SK-MEL-5 (cell line): ENCODE data around the gene DOC2B. TPM values are rescaled to one million over a fixed set of nuclear protein-coding genes. Genes with fewer than 3 reads are reported as not detected.
"Not testable (repeated sequence)": the region's sequence is repeated elsewhere in the genome, so short reads cannot be mapped to it uniquely, and the experiment has no call there.

Source experiments
- DNase-seq: peaks from one replicate; pipeline ENCODE4 v3.0.0-alpha.2; 2016; ENCODE audit warnings: low read depth, low spot score
- in situ Hi-C: cut with HindIII; loops from 2 replicates; pipeline ENCODE4 v1.10.0; 2016; ENCODE audit warnings: low sequenced_read_pairs, high pct_unique_total_duplicates, low pct_unique_long_range_greater_than_20kb
- polyA plus RNA-seq, 2 experiments: library from polyadenylated mRNA; depleted of rRNA; stranded (reverse); fragments of >200 nt; gene quantifications; 2 replicates each; pipeline ENCODE4 v1.2.3, GENCODE V29; 2015
- total RNA-seq: library from RNA; depleted of rRNA; stranded (reverse); fragments of >200 nt; shearing (Covaris generic); gene quantifications from 2 replicates; pipeline ENCODE4 v1.2.3, GENCODE V29; 2014; rRNA removed

The DOC2B gene
- 0.03 and 0.64 TPM in 2 replicates for total RNA-seq
- 0.03 and 0.05 TPM in 2 replicates for polyA plus RNA-seq (2015; cell fraction: cytosol; rRNA removed)
- 0.30 TPM in 1 of 2 replicates, not detected in the other for polyA plus RNA-seq (2015; cell fraction: nucleus; rRNA removed)

GRCh38 chr17:181245-182049, at the start of gene DOC2B:
Gene DOC2B, minus strand, starts transcription at chr17:181650. Its CDS starts 171 bp downstream, at chr17:181479.
- in situ Hi-C loops = no loop called here
- no peak for DNase-seq

GRCh38 chr17:230395-230770, 48.9 kb upstream of the DOC2B start:
- in situ Hi-C loops = no loop called here
- no peak for DNase-seq

GRCh38 chr17:229709-230394, 48.4 kb upstream of the DOC2B start:
- in situ Hi-C loops = no loop called here
- DNase-seq = no peak

GRCh38 chr17:228951-229708, 47.7 kb upstream of the DOC2B start:
- in situ Hi-C loops = no loop called here
- no peak for DNase-seq

- in situ Hi-C loops = no loop called here
- DNase-seq = no peak
Observed at GRCh38 chr17:227946-228615, 46.6 kb upstream of the DOC2B start.

- in situ Hi-C loops = no loop called here
- no peak for DNase-seq
Observed at GRCh38 chr17:227078-227945, 45.9 kb upstream of the DOC2B start.

GRCh38 chr17:226108-227077, 44.9 kb upstream of the DOC2B start:
- in situ Hi-C loops = no loop called here

GRCh38 chr17:225551-225950, 44.1 kb upstream of the DOC2B start:
- in situ Hi-C loops = no loop called here
- no peak for DNase-seq

More at GRCh38 chr17:226108-227077, 44.9 kb upstream of the DOC2B start:
- DNase-seq = no peak

- DNase-seq, in situ Hi-C loops: not testable (repeated sequence)
Observed at GRCh38 chr17:224576-224975, 43.1 kb upstream of the DOC2B start.

- no peak for DNase-seq
- in situ Hi-C loops = no loop called here
Observed at GRCh38 chr17:223723-224471, 42.4 kb upstream of the DOC2B start.

GRCh38 chr17:222172-222571, 40.7 kb upstream of the DOC2B start:
- in situ Hi-C loops = no loop called here
- DNase-seq = no peak

GRCh38 chr17:219696-220095, 38.2 kb upstream of the DOC2B start:
- in situ Hi-C loops = no loop called here
- DNase-seq = no peak

GRCh38 chr17:218432-219110, 37.1 kb upstream of the DOC2B start:
- no peak for DNase-seq
- in situ Hi-C loops = no loop called here

- DNase-seq = no peak
Observed at GRCh38 chr17:216625-217024, 35.2 kb upstream of the DOC2B start.

More at GRCh38 chr17:216625-217024, 35.2 kb upstream of the DOC2B start:
- in situ Hi-C loops = no loop called here
